IPS DF 4.7 (cell line): Measurements from ENCODE around the gene ELANE.
"Not testable (repeated sequence)": the region's sequence is repeated elsewhere in the genome, so short reads cannot be mapped to it uniquely, and the experiment has no call there.

Experiments used
- DNase-seq: peaks from one replicate; pipeline ENCODE4 v3.0.0-alpha.2; 2013; ENCODE audit warnings: low spot score; ENCODE audit errors: extremely low read depth

Gene ELANE

GRCh38 chr19:814152-815078 lies 37.7 kb upstream of the ELANE start:
- no peak for DNase-seq

GRCh38 chr19:815079-815774 lies 36.9 kb upstream of the ELANE start:
- DNase-seq = no peak

GRCh38 chr19:815775-816499 lies 36.2 kb upstream of the ELANE start:
- DNase-seq = no peak

- no peak for DNase-seq
These were observed 35.6 kb upstream of the ELANE start for GRCh38 chr19:816500-816857.

- DNase-seq = not testable (repeated sequence)
These were observed 31.9 kb upstream of the ELANE start for GRCh38 chr19:820212-820611.

- DNase-seq = no peak
These were observed 30.8 kb upstream of the ELANE start for GRCh38 chr19:821231-821824.

- no peak for DNase-seq
These were observed 30.1 kb upstream of the ELANE start, which contains the start of gene PLPPR3 for GRCh38 chr19:821825-822503. Gene PLPPR3 (minus strand): TSS chr19:821955. CDS start chr19:821559, 396 bp downstream.

GRCh38 chr19:823565-824121 lies 28.5 kb upstream of the ELANE start:
- no peak for DNase-seq

GRCh38 chr19:824885-825284 lies 27.2 kb upstream of the ELANE start:
- no peak for DNase-seq

- no peak for DNase-seq
These were observed 26.0 kb upstream of the ELANE start for GRCh38 chr19:825897-826644.

- no peak for DNase-seq
These were observed 24.8 kb upstream of the ELANE start for GRCh38 chr19:827314-827709.

- DNase-seq = no peak
These were observed 24.3 kb upstream of the ELANE start, which contains the start of gene AZU1 for GRCh38 chr19:827710-828321. Gene AZU1 (plus strand): TSS chr19:827837. CDS start chr19:827847, 10 bp downstream.

- DNase-seq = no peak
These were observed 22.9 kb upstream of the ELANE start for GRCh38 chr19:829129-829758.

- no peak for DNase-seq
These were observed 20.4 kb upstream of the ELANE start for GRCh38 chr19:831407-832369.

GRCh38 chr19:834216-834615 lies 17.9 kb upstream of the ELANE start:
- DNase-seq = no peak

- no peak for DNase-seq
These were observed 16.8 kb upstream of the ELANE start for GRCh38 chr19:835210-835810.

- no peak for DNase-seq
These were observed 11.4 kb upstream of the ELANE start, which contains the start of gene PRTN3 for GRCh38 chr19:840519-841206. Gene PRTN3 (plus strand): TSS chr19:840999. CDS start chr19:841009, 10 bp downstream.
